Lower leg skin (tissue), 4 donors: ENCODE measurements around the gene OR6C2. TPM values are rescaled to one million over a fixed set of nuclear protein-coding genes. Genes with fewer than 3 reads are reported as not detected.
"Not testable (repeated sequence)": the region's sequence is repeated elsewhere in the genome, so short reads cannot be mapped to it uniquely, and the experiment has no call there.

Source experiments
- DNase-seq, 2 donors: peaks; one replicate each; pipeline ENCODE4 v3.0.0-alpha.2; 2019; ENCODE audit warnings: low spot score in 2 of 2
- H3K4me3 ChIP-seq: fragments of 200-600 bp; sonication (generic); 2 replicates; pipeline ENCODE4 v1.5.1; 2017; ENCODE audit warnings: mild to moderate bottlenecking, low read depth; ENCODE audit not compliant: poor library complexity, severe bottlenecking
- CTCF ChIP-seq, 3 donors: fragments of 450-650 bp; IDR thresholded peaks; one replicate each; pipeline ENCODE4 v1.5.1; 2016; ENCODE audit warnings: antibody characterized with exemption in 3 of 3, mild to moderate bottlenecking in 3 of 3, moderate library complexity in 2 of 3
- POLR2A ChIP-seq, 2 donors: fragments of 450-650 bp; IDR thresholded peaks; one replicate each; pipeline ENCODE4 v1.6.1; 2016 to 2017; ENCODE audit warnings: antibody characterized with exemption in 2 of 2, mild to moderate bottlenecking in 1 of 2, moderate library complexity in 1 of 2
- WGBS, 2 donors: methylation state at CpG; one replicate each; pipeline ENCODE4 v1.1.5; 2018; 5-methylcytosine and 5-hydroxymethylcytosine counted together
- intact Hi-C: fragments of 100-400 bp; cut with DNase I; formaldehyde crosslinking; loops from one replicate; pipeline ENCODE4 v1.15.0; 2023; ENCODE audit warnings: low total_unique reads
- total RNA-seq, 4 donors: library from RNA; depleted of rRNA; stranded (reverse); fragments of >200 nt; gene quantifications; one replicate each; pipeline ENCODE4 v1.1.0, GENCODE V29; 2016

OR6C2 gene
- total RNA-seq, 4 donors from 2014 or later: not detected

- intact Hi-C loops: no loop called here
- no peak for DNase-seq
- WGBS, 2 donors: 90% methylated on average over 5 of the region's 5 CpGs
- no peak overlapping the region for H3K4me3 ChIP-seq
- no peak for TF ChIP-seq CTCF (IDR thresholded peaks at IDR 0.05)
- no peak for TF ChIP-seq POLR2A (IDR thresholded peaks at IDR 0.05)
Observed at GRCh38 chr12:55446326-55446725, 2.5 kb downstream of the OR6C2 start.

- TF ChIP-seq POLR2A (IDR thresholded peaks at IDR 0.05) (no peak), CTCF (IDR thresholded peaks at IDR 0.05) (no peak)
- no peak for DNase-seq
- intact Hi-C loops: no loop called here
- H3K4me3 ChIP-seq: no peak overlapping the region
Observed at GRCh38 chr12:55448825-55449224, 4.9 kb downstream of the OR6C2 start.

GRCh38 chr12:55464926-55465325, 21.1 kb downstream of the OR6C2 start:
- DNase-seq, H3K4me3 ChIP-seq, intact Hi-C loops: not testable (repeated sequence)
- 92 to 95% methylated on average over 1 of the region's 1 CpG for WGBS, 2 donors

- no peak for TF ChIP-seq CTCF (IDR thresholded peaks at IDR 0.05)
- no peak for TF ChIP-seq POLR2A (IDR thresholded peaks at IDR 0.05)
- DNase-seq: no peak
- no peak overlapping the region for H3K4me3 ChIP-seq
- intact Hi-C loops: no loop called here
- WGBS, 2 donors: 37 to 43% methylated on average over 2 of the region's 2 CpGs
Observed at GRCh38 chr12:55467836-55468235, 24.0 kb downstream of the OR6C2 start.

- 71 to 72% methylated on average over 2 of the region's 2 CpGs for WGBS, 2 donors
- intact Hi-C loops: no loop called here
- H3K4me3 ChIP-seq: no peak overlapping the region
- DNase-seq: no peak
- TF ChIP-seq POLR2A (IDR thresholded peaks at IDR 0.05) (no peak), CTCF (IDR thresholded peaks at IDR 0.05) (no peak)
Observed at GRCh38 chr12:55469291-55469690, 25.4 kb downstream of the OR6C2 start.

GRCh38 chr12:55470088-55470829, 26.4 kb downstream of the OR6C2 start, which contains the start of gene OR6C70:
OR6C70 (minus strand) TSS chr12:55470138; CDS start chr12:55470138, 0 bp downstream.
- WGBS, 2 donors: 56 to 66% methylated on average over 3 of the region's 3 CpGs
- H3K4me3 ChIP-seq: no peak within 1 kb of the TSS
- intact Hi-C loops: no loop called here
- TF ChIP-seq POLR2A (IDR thresholded peaks at IDR 0.05) (no peak), CTCF (IDR thresholded peaks at IDR 0.05) (no peak)
- no peak for DNase-seq
